Measurements from ENCODE around the gene DGKG.

Gene DGKG

DNA sequence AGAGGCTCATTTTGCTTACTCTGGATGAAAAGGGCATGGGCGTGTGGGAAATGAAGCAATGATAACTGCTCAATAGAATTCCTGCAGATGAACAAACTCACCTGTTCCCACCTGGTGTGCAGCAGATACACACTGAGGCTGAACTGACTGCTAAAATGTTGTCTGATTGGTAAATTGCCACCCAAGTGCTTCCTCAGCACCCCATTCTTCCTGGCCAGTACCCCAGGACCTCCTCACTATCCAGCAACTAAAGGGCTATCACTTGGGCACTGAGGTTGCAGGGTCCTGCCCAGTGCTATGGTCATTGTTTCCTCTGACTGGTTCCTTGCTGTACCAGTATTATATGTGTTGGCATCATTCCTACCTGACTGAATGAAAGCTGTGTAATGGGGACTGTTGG is 38.0 kb upstream of the DGKG start:
- POLR2A ChIA-PET = no interaction called here
- TF ChIP-seq FOXK2 (IDR thresholded peaks at IDR 0.05) (no peak), ELF4 (IDR thresholded peaks at IDR 0.05) (no peak), TARDBP (IDR thresholded peaks at IDR 0.05) (no peak), BHLHE40 (IDR thresholded peaks at IDR 0.05; ENCODE audit: borderline replicate concordance) (no peak)
- DNase-seq (ENCODE audit: extremely low spot score) = no peak
- CTCF ChIA-PET = no interaction called here

DNA sequence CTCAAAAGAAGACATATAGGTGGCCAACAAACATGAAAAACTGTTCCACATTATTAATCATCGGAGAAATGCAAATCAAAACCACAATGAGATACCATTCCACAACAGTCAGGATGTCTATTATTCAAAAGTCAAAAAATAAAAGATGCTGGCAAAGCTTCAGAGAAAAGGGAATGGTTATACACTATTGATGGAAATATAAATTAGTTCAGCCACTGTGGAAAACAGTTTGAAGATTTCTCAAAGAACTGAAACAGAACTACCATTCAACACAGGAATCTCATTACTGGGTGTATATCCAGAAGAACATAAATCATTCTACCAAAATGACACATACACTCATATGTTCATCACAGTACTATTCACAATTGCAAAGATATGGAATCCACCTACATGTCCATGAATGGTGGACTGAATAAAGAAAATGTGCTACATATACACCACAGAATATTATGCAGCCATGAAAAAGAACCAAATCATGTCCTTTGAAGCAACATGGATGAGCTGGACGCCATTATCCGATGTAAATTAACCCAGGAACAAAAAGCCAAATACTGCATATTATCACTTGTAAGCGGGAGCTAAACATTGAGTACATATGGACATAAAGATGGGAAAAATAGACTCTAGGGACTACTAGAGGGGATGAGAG is 32.7 kb upstream of the DGKG start:
- POLR2A ChIA-PET = no interaction called here
- no peak for TF ChIP-seq HDGF (IDR thresholded peaks at IDR 0.05; ENCODE audit: borderline replicate concordance)
- no peak for TF ChIP-seq TARDBP (IDR thresholded peaks at IDR 0.05)
- TF ChIP-seq LEF1 (IDR thresholded peaks at IDR 0.05; ENCODE audit: borderline replicate concordance) = no peak
- TF ChIP-seq FOXA1 (IDR thresholded peaks at IDR 0.05) = no peak
- TF ChIP-seq L3MBTL2 (conservative IDR thresholded peaks at IDR 0.05) = no peak
- DNase-seq (ENCODE audit: extremely low spot score) = no peak
- CTCF ChIA-PET = no interaction called here

DNA sequence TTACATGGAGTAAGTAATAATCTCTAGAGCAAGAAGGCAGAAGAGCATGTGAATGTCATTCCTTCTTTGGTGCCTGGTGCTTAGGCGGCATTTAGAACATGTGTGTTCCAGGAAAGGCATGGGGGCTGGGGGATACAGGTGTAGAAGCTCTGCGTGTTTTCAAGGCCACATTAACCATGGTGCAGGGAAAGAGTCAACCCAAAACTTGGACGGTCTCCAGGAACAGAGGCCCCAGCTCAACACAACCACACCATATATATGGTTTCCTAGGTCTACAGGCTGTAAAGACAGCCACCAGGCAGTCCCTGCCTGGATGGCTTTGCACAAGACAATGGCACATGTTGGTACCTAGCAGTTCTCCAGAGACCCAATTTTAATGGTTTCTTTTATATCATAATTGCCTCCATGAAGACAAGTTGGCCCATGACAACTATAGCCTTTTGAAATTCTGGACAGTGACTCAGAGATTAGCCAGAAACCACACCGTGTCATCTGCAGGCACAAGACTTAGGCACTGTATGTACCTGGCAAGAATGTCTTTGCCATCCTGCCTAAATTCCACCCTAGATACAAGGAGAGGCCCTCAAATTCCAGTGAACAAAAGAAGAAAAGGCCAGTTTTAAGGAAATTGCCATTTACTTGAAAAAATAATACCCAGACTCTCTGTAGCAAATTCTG is 25.0 kb upstream of the DGKG start:
- no peak for DNase-seq (ENCODE audit: extremely low spot score)
- CTCF ChIA-PET = no interaction called here
- no peak for TF ChIP-seq FOXA1 (IDR thresholded peaks at IDR 0.05)
- TF ChIP-seq SP1 (IDR thresholded peaks at IDR 0.05) = no peak
- no peak for TF ChIP-seq FOXM1 (IDR thresholded peaks at IDR 0.05; ENCODE audit: borderline replicate concordance)
- no peak for TF ChIP-seq LEF1 (IDR thresholded peaks at IDR 0.05; ENCODE audit: borderline replicate concordance)
- TF ChIP-seq TARDBP (IDR thresholded peaks at IDR 0.05) = no peak
- POLR2A ChIA-PET = no interaction called here

DNA sequence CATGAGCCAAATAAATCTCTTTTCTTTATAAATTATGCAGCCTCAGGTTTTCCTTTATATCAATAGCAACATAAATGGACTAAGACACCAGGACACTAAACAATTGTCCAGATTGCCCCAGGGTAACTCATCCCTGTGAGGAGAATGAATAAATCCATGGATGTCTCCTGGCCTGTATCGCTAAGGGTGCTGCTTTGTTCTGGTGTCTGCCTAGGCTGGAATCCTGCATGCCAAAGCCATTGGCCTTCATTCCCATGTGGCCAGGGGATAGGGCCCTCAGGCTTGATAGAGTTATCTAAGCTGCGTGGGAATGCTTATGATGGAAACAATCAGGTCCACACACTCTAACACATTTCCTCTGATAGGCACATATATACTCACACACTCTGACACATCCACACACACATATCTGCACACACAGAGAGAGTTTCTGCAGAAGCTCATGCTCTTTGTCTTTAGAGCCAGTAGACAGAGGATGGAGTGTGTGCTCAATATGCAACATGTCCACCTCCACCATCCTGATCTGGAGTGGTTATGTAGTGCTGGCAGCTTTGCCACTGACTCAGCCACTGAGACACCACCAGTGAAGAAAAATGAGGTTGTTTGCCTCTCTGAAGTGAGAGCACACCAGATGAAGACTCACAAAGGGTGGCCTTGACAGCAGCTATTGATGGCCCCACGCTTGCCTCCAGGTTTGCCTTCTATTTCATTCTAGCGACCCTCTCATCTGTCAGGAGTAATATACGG is 24.0 kb upstream of the DGKG start:
- no peak for DNase-seq (ENCODE audit: extremely low spot score)
- TF ChIP-seq LEF1 (IDR thresholded peaks at IDR 0.05; ENCODE audit: borderline replicate concordance) (no peak), L3MBTL2 (conservative IDR thresholded peaks at IDR 0.05) (no peak), FOXK2 (IDR thresholded peaks at IDR 0.05) (no peak), ELF4 (IDR thresholded peaks at IDR 0.05) (no peak), HDGF (IDR thresholded peaks at IDR 0.05; ENCODE audit: borderline replicate concordance) (no peak), ZNF384 (IDR thresholded peaks at IDR 0.05) (no peak), CTBP1 (IDR thresholded peaks at IDR 0.05; ENCODE audit: borderline replicate concordance) (no peak), FOXA1 (IDR thresholded peaks at IDR 0.05) (no peak), FOXM1 (IDR thresholded peaks at IDR 0.05; ENCODE audit: borderline replicate concordance) (no peak), BHLHE40 (IDR thresholded peaks at IDR 0.05; ENCODE audit: borderline replicate concordance) (no peak), SP1 (IDR thresholded peaks at IDR 0.05) (no peak), SUZ12 (IDR thresholded peaks at IDR 0.05) (no peak), ARNT (IDR thresholded peaks at IDR 0.05) (no peak), TARDBP (IDR thresholded peaks at IDR 0.05) (no peak), NFRKB (IDR thresholded peaks at IDR 0.05) (no peak)
- TF ChIP-seq, protein P1, sequence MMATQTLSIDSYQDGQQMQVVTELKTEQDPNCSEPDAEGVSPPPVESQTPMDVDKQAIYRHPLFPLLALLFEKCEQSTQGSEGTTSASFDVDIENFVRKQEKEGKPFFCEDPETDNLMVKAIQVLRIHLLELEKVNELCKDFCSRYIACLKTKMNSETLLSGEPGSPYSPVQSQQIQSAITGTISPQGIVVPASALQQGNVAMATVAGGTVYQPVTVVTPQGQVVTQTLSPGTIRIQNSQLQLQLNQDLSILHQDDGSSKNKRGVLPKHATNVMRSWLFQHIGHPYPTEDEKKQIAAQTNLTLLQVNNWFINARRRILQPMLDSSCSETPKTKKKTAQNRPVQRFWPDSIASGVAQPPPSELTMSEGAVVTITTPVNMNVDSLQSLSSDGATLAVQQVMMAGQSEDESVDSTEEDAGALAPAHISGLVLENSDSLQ (IDR thresholded peaks at IDR 0.05) = no peak
- ChIA-PET CTCF (no interaction called here), POLR2A (no interaction called here)

DNA sequence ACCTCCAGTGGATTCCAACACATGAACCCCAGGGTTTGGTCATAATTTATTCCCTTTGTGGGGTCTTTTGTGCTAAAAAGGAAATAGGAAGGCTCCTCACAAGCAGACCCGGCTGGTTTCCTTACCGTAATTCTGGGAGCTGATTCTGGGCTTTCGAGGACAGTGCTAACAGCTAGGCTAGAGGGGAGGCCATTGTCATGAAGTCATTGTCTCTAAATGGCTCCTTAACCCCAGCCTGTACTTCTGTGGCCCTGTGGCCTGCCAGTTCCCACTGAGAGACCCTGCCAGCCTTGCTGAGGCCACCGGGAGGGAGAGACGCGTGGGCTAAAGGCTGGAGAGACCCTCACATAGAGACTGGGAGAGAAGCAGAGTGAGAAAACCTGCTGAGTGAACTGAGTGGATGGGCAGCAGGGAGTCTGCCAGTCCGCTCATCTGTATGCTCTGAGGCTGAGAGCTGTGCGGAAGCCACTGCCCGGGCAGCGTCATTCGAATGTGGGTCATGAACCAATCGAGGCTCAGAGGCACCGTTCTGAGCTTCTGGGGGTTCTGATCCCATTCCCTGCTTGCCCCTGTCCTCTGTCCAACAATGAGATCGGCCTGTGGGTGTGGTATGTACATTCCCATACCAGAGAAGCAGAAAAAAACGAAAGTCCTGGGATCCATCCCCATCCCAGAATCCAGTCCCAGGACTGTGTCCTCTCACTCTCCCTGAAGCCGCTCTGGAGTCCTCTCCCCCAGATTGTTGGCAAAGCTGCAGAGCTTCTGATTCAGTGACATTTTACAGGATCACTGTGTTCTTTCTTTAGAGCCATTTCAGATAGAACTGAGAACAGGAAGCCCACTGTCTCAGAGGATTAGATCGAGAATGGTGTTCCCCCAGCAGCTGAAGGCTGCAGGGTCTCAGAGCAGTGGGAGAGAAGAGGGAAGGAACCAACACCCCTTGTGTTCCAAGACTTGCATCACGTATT is 21.3 kb upstream of the DGKG start:
- TF ChIP-seq ELF4 (IDR thresholded peaks at IDR 0.05) = no peak
- TF ChIP-seq HDGF (IDR thresholded peaks at IDR 0.05; ENCODE audit: borderline replicate concordance) = no peak
- no peak for TF ChIP-seq LEF1 (IDR thresholded peaks at IDR 0.05; ENCODE audit: borderline replicate concordance)
- TF ChIP-seq SUZ12 (IDR thresholded peaks at IDR 0.05) = no peak
- TF ChIP-seq, protein P1 (IDR thresholded peaks at IDR 0.05) = no peak
- no peak for TF ChIP-seq FOXM1 (IDR thresholded peaks at IDR 0.05; ENCODE audit: borderline replicate concordance)
- TF ChIP-seq ZNF384 (IDR thresholded peaks at IDR 0.05) = no peak
- TF ChIP-seq FOXK2 (IDR thresholded peaks at IDR 0.05) = no peak
- TF ChIP-seq L3MBTL2 (conservative IDR thresholded peaks at IDR 0.05) = no peak
- TF ChIP-seq TARDBP (IDR thresholded peaks at IDR 0.05) = no peak
- TF ChIP-seq NFRKB (IDR thresholded peaks at IDR 0.05) = no peak
- no peak for TF ChIP-seq CTBP1 (IDR thresholded peaks at IDR 0.05; ENCODE audit: borderline replicate concordance)
- TF ChIP-seq SP1 (IDR thresholded peaks at IDR 0.05) = no peak
- TF ChIP-seq ARNT (IDR thresholded peaks at IDR 0.05) = no peak
- CTCF ChIA-PET = no interaction called here
- no peak for DNase-seq (ENCODE audit: extremely low spot score)
- POLR2A ChIA-PET = no interaction called here

DNA sequence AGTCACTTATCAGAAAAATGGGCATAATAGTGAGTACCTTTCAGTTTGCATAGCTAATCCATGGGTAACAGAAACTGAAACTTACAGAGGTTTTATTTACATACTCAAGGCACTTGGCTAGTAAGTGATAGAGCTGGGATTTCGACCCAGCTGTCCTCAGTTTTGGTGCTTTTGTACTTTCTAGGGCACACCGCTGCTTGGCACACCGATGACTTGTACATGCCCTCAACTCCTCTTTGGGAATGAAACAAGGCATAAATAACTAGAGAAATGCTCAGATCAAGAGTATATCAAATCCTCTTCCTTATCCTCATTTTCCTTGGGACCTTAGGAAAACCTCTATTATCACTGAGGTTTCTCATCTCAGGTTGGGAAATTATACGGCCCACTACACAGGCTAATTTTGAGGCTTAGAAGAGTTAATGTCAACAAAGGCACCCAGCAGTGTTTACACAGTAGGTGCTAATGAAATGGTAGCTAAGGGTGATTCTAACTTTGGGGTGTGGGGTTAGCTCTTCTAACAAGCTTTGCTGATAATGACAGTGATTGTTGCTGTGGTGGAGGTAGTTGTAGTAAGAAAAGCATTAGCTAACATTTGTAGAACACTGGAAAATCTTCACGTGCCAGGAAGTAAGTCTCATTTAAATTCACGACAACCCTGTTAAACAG is 20.3 kb upstream of the DGKG start:
- CTCF ChIA-PET = no interaction called here
- POLR2A ChIA-PET = no interaction called here
- DNase-seq (ENCODE audit: extremely low spot score) = no peak
- TF ChIP-seq NFRKB (IDR thresholded peaks at IDR 0.05) (no peak), FOXM1 (IDR thresholded peaks at IDR 0.05; ENCODE audit: borderline replicate concordance) (no peak), TARDBP (IDR thresholded peaks at IDR 0.05) (no peak), L3MBTL2 (conservative IDR thresholded peaks at IDR 0.05) (no peak), SP1 (IDR thresholded peaks at IDR 0.05) (no peak), FOXA1 (IDR thresholded peaks at IDR 0.05) (no peak), LEF1 (IDR thresholded peaks at IDR 0.05; ENCODE audit: borderline replicate concordance) (no peak), SUZ12 (IDR thresholded peaks at IDR 0.05) (no peak), CTBP1 (IDR thresholded peaks at IDR 0.05; ENCODE audit: borderline replicate concordance) (no peak), FOXK2 (IDR thresholded peaks at IDR 0.05) (no peak), HDGF (IDR thresholded peaks at IDR 0.05; ENCODE audit: borderline replicate concordance) (no peak), ARNT (IDR thresholded peaks at IDR 0.05) (no peak), BHLHE40 (IDR thresholded peaks at IDR 0.05; ENCODE audit: borderline replicate concordance) (no peak)
- TF ChIP-seq, protein P1 (IDR thresholded peaks at IDR 0.05) = no peak
